22Rv1 (cell line): ENCODE results near the gene GRAP2.
A peak's percentile ranks its signal among the peaks of the same experiment; 100 is the strongest.

ENCODE experiments used
- H3K27ac ChIP-seq: fragments of 450-650 bp; 2 replicates; pipeline ENCODE4 v1.5.1; 2017
- ZFX ChIP-seq: fragments of 450-650 bp; IDR thresholded peaks from 2 replicates; pipeline ENCODE4 v1.6.1; 2017; ENCODE audit warnings: antibody characterized with exemption, borderline replicate concordance
- TF ChIP-seq, protein P1 (sequence below): fragments of 450-650 bp; IDR thresholded peaks from 2 replicates; pipeline ENCODE4 v1.5.1; 2017; ENCODE audit warnings: mild to moderate bottlenecking

GRAP2 gene

DNA sequence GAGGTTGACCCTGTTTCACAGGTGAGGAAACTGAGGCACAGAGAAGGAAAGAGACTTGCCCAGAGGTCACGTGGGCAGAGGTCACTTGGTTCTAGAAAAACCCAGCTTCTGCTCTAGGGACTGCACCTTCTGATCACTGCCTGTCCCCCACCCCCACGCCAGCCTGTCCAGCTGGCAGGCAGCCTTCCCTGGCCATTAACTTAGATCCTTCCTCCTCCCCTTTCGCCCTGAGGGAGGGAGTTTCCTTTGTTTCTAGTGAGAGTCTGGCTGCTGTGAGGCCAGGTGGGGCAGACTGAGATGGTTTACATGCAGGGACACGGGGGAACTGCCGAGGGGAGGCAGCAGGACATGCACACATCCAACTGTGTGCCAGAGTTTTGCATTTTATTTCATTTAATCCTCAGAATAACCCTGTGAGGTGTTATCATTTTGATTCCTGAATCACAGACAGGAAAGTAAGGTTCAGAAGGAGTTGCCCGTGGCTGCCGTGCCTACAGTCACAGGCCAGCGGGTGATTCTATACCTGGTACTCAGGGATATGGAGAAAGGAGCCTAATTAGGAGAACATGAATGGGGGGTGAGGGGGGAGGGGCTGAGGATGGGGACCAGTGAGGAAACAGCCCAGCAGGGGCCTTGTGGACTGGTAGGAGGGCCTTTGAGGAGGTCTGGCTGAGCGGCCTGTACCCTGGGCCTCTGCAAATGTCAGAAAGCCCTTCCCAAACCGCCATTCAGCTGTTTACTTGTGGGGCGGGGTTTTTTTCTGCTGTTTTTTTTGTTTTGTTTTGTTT, 97.2 kb downstream of the GRAP2 start:
- TF ChIP-seq, protein P1, sequence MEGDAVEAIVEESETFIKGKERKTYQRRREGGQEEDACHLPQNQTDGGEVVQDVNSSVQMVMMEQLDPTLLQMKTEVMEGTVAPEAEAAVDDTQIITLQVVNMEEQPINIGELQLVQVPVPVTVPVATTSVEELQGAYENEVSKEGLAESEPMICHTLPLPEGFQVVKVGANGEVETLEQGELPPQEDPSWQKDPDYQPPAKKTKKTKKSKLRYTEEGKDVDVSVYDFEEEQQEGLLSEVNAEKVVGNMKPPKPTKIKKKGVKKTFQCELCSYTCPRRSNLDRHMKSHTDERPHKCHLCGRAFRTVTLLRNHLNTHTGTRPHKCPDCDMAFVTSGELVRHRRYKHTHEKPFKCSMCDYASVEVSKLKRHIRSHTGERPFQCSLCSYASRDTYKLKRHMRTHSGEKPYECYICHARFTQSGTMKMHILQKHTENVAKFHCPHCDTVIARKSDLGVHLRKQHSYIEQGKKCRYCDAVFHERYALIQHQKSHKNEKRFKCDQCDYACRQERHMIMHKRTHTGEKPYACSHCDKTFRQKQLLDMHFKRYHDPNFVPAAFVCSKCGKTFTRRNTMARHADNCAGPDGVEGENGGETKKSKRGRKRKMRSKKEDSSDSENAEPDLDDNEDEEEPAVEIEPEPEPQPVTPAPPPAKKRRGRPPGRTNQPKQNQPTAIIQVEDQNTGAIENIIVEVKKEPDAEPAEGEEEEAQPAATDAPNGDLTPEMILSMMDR, result no peak
- no peak for TF ChIP-seq ZFX

DNA sequence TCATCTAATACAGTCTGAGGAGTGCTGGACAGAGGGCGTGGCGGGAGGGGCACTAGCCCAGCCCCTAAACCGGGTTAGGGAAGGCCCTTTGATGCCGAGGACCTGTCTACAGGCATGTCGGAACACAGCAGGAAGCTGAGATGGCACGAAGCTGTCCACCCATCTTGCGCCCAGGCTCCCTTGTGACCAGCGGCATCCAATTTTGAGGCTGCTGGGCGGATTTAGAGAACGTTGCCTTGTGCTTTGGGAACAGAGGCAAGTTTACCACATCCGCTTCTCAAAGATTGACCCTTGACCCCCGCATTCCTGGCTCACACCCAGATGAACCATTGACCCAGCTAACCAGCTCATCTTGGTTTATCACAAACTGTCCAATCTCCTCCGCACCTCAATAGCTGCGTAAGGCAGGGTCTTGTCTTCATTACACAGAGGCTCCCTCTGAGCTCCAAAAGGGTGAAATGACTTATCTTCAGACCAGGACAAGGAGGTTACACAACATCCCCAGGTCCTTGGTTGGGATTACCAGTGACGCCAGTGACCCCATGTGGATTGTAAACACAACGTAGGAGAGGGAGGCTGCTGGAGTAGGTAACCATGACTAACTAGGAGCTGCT, 98.4 kb downstream of the GRAP2 start:
- peak overlapping the region; percentile 65; the same call in 1 of the 2 replicates for H3K27ac ChIP-seq
- TF ChIP-seq, protein P1, result no peak
- TF ChIP-seq ZFX, result no peak

More for the DNA sequence above, 97.2 kb downstream of the GRAP2 start:
- H3K27ac ChIP-seq, result peak overlapping the region; percentile 65

DNA sequence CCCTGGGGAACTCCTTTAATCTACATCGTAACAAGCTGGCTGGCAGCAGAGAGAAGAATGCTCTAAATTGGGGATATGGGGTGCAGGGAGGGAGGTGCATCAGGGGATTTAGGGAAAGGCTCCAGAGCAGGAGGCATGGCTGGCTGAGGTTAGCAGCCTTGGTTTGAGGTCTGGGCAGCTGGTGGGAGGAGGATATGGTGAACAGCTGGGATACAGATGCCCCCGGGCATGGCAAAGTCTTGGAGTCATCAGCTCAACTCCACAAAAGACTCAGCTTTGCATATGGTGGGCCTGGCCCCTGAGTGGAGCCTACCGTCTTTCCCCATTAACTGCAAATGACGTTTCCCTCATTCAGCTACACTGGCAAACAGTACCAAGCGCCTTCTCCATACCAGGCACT, 99.3 kb downstream of the GRAP2 start:
- TF ChIP-seq, protein P1, result no peak
- TF ChIP-seq ZFX, result no peak
- no peak overlapping the region for H3K27ac ChIP-seq

DNA sequence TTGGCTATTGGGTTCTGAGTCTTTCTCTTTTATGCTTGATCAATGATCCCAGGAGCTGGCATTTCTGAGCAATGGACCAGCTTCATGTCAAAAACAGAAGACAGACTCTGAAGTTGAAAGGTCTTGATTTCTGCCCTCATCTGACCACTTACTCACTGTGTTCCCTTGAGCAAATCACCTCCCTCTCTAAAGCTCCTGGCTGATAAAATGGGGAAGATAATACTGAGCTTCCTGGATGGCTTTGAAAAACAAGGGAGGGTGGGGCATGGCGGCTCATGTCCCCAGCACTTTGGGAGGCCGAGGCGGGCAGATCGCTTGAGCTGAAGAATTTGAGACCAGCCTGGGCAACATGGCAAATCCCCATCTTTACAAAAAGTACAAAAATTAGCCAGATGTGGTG, 100.2 kb downstream of the GRAP2 start:
- H3K27ac ChIP-seq, result no peak overlapping the region
- TF ChIP-seq ZFX, result no peak
- TF ChIP-seq, protein P1, result no peak

DNA sequence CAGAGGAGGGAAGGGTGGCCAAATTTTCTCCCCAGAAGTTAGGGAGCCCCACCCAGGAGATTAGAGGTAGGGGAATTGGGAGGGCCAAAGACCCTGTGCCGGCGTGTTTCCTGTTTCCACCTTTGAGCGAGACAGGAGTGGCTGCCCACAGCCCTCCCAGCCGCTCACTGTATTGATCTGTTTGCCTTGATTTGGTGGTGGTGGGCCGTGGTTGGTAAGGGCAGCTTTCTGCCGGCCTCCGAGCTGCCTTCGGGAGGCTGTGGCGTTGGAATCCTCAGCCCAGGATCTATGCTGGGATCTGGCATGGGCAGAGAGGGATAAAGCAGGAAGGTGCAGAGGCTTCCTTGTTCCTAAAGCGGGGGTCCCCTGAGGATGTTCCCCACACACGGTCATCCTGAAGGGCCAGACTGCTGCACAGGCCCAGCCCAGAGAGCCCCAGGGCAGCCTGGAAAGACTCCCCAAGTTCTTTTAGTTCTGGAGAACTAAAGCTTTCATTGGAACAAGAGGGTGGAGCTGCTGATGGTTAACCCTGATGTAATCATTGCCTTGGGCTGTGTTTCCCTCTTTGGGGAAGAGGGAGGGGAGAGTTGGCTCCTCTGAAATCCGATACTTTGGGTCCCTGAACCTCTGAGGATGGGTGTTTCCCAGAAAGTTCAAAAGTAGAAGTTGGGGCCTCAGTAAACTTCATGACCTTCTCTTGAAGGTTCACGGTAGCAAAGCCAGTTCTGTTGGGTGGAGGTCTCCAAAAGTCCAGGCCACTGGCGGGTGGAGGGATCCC, 101.1 kb downstream of the GRAP2 start:
- no peak for TF ChIP-seq ZFX
- TF ChIP-seq, protein P1, result no peak
- no peak overlapping the region for H3K27ac ChIP-seq

DNA sequence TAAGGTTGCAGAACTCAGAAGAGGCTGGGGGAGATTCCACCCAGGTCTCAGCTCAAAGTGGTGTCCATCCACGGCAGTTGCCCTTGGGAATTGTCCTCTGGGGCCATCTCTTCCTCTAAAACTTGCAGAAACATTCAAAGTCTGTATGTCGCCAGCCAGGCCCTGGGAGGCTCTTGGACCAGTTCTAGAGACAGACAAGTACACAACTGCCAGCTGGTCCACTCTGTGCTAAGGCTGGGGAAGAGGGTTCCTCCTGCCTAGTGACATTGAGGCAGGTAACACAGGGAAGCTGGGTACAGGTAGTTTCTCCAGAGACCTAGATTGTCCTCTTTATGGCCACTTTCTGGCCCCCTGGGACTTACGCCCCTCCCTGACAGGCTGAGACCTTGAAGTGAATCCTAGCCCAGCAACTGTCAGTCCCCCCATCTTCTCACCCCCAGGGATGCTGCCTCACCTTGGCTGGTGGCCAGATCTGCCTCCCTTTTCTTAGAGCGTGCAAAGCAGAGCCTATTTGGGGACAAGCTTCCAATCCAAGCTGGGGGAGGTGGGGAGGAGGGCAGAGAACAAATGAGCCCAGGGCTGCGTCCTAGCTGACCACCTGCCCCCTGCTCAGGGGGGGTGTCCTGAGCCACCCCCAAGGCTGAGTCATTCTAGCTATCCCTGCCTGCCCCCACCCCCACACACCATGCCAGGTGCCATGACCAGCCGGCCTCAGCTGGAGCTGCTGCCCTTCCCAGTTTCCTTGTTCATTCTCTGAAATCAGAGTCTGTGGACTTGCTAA, 102.2 kb downstream of the GRAP2 start:
- no peak for TF ChIP-seq ZFX
- TF ChIP-seq, protein P1, result no peak
- H3K27ac ChIP-seq, result no peak overlapping the region
